ENCODE results near the gene CFAP45.

- TF ChIP-seq, protein P1, sequence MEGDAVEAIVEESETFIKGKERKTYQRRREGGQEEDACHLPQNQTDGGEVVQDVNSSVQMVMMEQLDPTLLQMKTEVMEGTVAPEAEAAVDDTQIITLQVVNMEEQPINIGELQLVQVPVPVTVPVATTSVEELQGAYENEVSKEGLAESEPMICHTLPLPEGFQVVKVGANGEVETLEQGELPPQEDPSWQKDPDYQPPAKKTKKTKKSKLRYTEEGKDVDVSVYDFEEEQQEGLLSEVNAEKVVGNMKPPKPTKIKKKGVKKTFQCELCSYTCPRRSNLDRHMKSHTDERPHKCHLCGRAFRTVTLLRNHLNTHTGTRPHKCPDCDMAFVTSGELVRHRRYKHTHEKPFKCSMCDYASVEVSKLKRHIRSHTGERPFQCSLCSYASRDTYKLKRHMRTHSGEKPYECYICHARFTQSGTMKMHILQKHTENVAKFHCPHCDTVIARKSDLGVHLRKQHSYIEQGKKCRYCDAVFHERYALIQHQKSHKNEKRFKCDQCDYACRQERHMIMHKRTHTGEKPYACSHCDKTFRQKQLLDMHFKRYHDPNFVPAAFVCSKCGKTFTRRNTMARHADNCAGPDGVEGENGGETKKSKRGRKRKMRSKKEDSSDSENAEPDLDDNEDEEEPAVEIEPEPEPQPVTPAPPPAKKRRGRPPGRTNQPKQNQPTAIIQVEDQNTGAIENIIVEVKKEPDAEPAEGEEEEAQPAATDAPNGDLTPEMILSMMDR (IDR thresholded peaks at IDR 0.05; ENCODE audit: poor library complexity), result no peak
- no peak for TF ChIP-seq EZH2 (IDR thresholded peaks at IDR 0.05; ENCODE audit: borderline replicate concordance)
Observed at GRCh38 chr1:159928491-159929050, 28.6 kb upstream of the CFAP45 start.
